ENCODE data around the gene DNAJC5. TPM values are rescaled to one million over a fixed set of nuclear protein-coding genes. Genes with fewer than 3 reads are reported as not detected.
A peak's percentile ranks its signal among the peaks of the same experiment; 100 is the strongest.

Gene DNAJC5
- total RNA-seq, 2 donors from 2014 or later: 67.6 to 89.1 TPM

DNA sequence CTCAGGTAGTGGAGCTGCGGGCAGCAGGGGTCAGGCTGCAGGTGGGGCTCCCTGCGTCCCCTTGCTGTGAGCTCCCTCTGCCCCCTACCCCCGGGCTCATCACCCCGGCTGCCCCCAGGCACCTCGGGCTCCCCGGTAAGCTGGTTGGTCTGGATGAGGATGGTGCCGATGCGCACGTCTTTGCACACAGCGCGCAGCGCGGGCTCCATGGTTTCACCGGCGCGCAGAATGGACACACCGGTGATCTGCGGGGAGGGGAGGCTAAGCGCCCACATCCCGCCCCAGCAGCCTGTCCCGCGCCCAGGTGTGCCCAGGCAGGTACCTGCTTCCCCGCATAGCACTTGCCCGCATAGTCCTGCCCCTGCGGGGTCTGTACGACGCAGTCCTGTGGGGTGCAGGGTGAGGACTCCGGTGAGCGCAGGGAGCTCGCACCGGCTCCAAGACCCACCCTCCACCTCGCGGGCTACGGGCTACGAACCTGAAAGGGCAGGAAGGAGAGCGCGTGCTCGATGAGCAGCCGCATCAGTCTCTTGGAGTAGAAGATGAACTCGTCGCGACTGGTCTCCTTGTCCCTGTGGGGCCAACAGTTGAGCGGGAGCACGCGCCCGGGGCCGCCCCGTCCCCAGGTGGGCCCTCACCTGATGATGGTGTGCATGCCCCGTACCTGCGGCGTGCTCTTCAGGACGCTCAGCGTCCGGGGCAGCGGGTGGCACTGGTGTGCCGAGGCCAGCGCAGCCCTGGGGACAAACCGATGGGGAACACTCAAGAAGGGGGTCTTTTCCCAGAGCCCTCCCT is 45.7 kb downstream of the DNAJC5 start:
- Mint-ChIP-seq H3K9me3 (no peaks in the 10 kb centered on the region), H3K27ac (peak overlapping the region in 1 of 2 donors; percentile 49), H3K4me3 (peak overlapping the region; percentile 55), H3K27me3 (no peaks in the 10 kb centered on the region), H3K4me1 (ENCODE audit: low read depth in 2 of 2) (peaks cover 14% of the 10 kb centered on the region in 2 donors), H3K36me3 (no peaks in the 10 kb centered on the region)
- ATAC-seq: no peak
- DNase-seq (ENCODE audit: low spot score): no peak

DNA sequence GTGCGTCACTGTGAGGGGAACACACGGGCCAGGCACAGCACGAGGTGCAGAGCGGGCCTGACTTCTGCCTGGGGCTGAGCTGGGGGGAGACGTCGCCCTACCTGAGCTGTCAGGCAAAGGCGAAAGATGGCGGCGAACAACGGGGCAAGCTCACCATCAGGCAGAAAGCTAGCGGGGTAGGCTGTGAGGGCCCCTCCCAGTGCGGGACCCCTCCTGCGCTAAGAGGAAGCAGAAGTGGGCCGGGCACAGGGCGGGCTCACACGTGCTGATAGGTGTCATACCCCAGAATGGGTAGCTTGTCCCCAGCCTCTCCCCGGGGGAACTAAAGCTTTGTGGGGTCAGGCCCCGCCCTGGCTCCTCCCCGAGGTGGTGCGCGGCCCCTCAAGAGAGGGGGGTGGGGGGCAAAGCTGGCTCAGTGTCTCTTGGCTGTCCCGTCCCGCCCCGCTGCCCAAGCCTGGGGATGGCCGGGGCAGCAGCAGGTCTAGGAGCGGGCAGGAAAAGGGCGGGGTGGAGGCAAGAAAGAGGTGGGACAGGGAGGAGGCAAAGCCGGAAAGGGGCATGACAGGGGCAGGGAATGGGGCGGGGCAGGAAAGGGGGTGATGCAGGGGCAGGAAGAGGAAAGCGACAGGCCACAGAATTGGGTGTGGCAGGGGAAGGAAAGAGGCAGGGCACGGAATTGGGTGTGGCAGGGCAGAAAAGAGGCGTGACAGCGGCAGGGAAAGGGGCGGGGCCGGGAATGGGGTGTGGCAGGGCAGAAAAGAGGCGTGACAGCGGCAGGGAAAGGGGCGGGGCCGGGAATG is 46.6 kb downstream of the DNAJC5 start:
- Mint-ChIP-seq H3K27ac (peak overlapping the region; percentile 49 to 70), H3K36me3 (no peaks in the 10 kb centered on the region), H3K27me3 (no peaks in the 10 kb centered on the region), H3K4me1 (ENCODE audit: low read depth in 2 of 2) (peaks cover 10 to 14% of the 10 kb centered on the region in 2 donors), H3K4me3 (peak overlapping the region; percentile 57), H3K9me3 (no peaks in the 10 kb centered on the region)
- DNase-seq (ENCODE audit: low spot score): peak; percentile 87
- peak; percentile 86 to 93 for ATAC-seq

DNA sequence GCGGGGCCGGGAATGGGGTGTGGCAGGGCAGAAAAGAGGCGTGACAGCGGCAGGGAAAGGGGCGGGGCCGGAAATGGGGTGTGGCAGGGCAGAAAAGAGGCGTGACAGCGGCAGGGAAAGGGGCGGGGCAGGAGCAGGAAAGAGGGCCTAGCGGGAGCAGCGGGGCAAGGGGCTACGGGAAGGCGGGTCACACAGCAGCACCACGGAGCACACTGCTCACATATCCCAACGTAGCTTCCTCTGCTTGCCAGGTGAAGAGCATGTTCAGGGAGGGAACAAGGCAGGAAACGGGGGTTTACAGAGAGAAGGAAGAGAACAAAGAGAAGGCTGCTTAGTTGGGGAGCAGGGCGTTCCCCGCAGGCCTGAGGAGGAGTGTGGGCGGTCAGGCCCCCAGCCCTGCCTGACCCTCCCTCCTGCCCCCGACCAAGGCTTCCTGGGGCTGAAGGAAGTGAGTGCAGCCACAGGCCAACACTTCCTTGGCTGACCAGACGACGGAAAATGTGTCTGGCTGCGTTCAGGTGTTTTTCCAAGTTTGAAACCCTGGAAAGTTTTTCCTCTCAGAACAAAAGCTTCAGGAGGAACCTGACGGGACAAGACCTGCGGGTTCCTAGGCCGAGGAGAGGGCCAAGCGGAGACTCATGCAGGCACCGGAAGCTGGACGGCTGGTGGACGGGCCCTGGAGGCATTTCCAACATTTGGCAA is 47.5 kb downstream of the DNAJC5 start:
- Mint-ChIP-seq H3K36me3 (no peaks in the 10 kb centered on the region), H3K4me1 (ENCODE audit: low read depth in 2 of 2) (peaks cover 16 to 20% of the 10 kb centered on the region in 2 donors), H3K27ac (peak overlapping the region; percentile 49 to 70), H3K4me3 (peak overlapping the region; percentile 63), H3K9me3 (no peaks in the 10 kb centered on the region), H3K27me3 (no peaks in the 10 kb centered on the region)
- ATAC-seq: no peak
- no peak for DNase-seq (ENCODE audit: low spot score)

DNA sequence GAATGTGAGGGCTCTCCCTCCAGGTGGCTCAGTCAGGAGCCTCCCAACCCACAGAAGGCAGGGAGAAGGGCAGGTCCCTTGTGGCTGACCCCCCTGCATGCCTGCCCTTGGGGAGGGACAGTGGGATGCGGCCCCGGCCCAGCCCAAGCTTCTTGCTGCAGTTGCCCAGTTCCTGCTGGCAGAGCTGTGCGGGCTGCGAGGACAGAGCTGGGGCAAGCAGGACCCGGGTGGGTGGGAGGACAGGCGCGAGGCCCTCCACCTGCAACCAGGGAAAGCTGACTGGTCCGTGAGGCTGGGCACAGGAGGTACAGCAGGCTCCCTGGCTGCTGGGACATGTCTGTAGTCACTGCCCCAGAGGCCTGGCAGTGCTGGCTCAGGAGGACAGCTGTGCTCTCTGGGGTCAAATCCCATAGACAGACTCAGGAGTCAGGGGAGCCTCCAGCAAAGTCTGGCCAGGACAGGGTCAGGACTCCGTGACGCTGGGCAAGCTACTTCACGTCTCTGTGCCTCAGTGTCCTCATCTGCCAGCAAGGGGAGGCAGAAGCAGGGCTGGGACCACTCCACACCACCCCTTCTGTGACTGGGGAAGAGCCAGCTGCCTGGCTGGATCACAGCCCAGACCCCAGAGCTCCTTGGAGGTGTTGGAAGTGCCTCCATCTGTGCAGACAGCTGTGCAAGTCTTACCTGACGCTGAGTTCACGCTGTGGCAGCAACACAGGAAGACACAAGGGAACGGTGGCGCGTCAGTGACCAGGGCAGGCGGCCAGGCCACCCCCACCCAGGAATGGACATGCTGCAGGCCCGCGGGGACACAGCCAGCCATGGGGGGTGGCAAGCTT is 48.3 kb downstream of the DNAJC5 start:
- H3K27ac Mint-ChIP-seq: no peak overlapping the region
- peaks cover 23 to 25% of the 10 kb centered on the region in 2 donors for H3K4me1 Mint-ChIP-seq (ENCODE audit: low read depth in 2 of 2)
- no peak overlapping the region for H3K4me3 Mint-ChIP-seq
- no peak for ATAC-seq
- H3K27me3 Mint-ChIP-seq: no peaks in the 10 kb centered on the region
- no peak for DNase-seq (ENCODE audit: low spot score)
- H3K9me3 Mint-ChIP-seq: no peaks in the 10 kb centered on the region
- no peaks in the 10 kb centered on the region for H3K36me3 Mint-ChIP-seq

DNA sequence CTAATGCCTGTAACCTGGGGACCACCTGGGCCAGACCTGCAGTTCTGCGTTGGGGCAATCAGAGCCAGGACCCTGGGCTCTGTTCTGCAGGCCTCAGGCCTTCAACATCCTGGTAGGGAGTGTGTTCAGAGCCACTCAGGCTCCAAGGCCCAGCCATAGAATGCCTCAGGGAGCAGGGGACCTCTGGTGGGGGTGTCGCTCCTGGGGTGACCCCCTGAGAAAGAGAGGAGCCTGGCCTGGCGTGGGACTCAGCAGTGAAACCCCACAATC is 48.8 kb downstream of the DNAJC5 start:
- no peaks in the 10 kb centered on the region for H3K9me3 Mint-ChIP-seq
- H3K4me3 Mint-ChIP-seq: no peak overlapping the region
- no peak overlapping the region for H3K27ac Mint-ChIP-seq
- H3K36me3 Mint-ChIP-seq: no peaks in the 10 kb centered on the region
- peaks cover 27 to 31% of the 10 kb centered on the region in 2 donors for H3K4me1 Mint-ChIP-seq (ENCODE audit: low read depth in 2 of 2)
- H3K27me3 Mint-ChIP-seq: no peaks in the 10 kb centered on the region
- no peak for DNase-seq (ENCODE audit: low spot score)
- ATAC-seq: no peak

DNA sequence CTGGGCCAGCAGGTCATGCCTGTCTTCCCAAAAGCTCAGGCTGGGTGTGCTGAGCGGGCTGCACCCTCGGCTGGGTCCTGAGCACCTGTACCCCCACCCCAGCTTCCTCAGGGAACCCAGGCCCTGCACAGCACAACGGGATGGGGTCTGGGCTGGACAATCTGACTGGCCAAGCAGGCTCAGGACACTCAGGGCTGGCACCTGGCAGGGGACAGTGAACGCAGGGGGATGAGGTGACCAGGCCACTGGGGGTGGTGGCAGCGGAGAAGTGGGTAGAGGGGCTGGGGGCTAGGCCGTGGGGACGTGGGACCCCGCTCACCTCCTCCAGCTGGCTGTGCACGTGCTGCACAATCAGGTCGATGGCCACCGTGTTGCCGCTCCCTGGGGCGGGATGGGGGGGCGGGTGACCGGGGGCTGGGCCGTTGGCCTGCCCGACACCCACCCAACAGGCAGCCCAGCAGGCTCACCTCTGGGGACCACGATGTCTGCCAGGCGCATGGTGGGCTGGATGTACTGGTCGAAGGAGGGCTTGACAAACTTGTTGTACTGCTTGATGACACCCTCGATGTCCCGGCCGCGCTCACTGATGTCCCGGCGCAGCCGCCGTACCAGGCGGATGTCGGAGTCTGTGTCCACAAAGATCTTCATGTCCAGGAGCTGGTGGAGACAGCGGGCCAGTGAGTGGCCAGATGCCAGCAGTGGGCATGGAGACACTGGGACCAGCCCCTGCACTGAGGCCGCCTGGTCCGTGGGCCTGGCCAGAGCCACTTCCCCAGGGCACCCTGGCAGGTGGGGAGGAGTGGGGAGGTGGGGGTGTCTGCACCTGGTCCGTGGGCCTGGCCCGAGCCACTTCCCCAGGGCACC is 49.4 kb downstream of the DNAJC5 start:
- no peaks in the 10 kb centered on the region for H3K9me3 Mint-ChIP-seq
- H3K27ac Mint-ChIP-seq: no peak overlapping the region
- H3K36me3 Mint-ChIP-seq: no peaks in the 10 kb centered on the region
- peaks cover 32 to 36% of the 10 kb centered on the region in 2 donors for H3K4me1 Mint-ChIP-seq (ENCODE audit: low read depth in 2 of 2)
- DNase-seq (ENCODE audit: low spot score) (no peak), ATAC-seq (no peak)
- no peak overlapping the region for H3K4me3 Mint-ChIP-seq
- H3K27me3 Mint-ChIP-seq: no peaks in the 10 kb centered on the region

DNA sequence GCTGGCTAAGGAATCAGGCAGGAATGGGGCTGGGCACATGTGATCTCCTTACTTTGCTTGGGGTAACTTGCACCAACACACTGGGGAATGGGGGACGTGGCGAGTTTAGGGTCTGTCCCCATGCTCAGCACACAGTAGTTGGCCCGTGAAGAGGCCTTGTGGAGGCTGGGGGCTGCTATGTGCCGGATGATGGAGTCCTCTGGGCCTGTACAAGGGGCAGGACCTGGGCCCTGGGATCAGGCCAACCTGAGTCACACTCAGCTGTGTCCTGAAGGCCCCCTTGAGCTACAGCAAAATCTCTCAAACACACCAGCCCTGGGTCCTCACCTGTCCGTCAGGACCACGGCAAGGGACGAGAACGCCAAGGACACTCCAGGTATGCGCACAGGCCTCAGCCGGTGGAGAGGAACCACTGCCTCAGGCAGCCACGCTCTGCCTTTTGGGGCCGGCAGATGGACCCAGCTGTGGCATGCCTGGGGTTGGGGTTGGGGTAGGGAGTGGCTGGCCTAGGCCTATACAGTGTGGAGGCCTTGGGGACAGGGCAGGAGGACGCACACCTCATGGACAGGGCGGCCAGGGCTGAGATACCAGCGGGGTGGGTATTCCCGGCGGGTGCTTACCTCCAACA is 50.2 kb downstream of the DNAJC5 start:
- H3K27me3 Mint-ChIP-seq: no peaks in the 10 kb centered on the region
- DNase-seq (ENCODE audit: low spot score) (no peak), ATAC-seq (no peak)
- H3K4me3 Mint-ChIP-seq: no peak overlapping the region
- no peaks in the 10 kb centered on the region for H3K9me3 Mint-ChIP-seq
- H3K4me1 Mint-ChIP-seq (ENCODE audit: low read depth in 2 of 2): peaks cover 36% of the 10 kb centered on the region in 2 donors
- no peaks in the 10 kb centered on the region for H3K36me3 Mint-ChIP-seq
- H3K27ac Mint-ChIP-seq: no peak overlapping the region

DNA sequence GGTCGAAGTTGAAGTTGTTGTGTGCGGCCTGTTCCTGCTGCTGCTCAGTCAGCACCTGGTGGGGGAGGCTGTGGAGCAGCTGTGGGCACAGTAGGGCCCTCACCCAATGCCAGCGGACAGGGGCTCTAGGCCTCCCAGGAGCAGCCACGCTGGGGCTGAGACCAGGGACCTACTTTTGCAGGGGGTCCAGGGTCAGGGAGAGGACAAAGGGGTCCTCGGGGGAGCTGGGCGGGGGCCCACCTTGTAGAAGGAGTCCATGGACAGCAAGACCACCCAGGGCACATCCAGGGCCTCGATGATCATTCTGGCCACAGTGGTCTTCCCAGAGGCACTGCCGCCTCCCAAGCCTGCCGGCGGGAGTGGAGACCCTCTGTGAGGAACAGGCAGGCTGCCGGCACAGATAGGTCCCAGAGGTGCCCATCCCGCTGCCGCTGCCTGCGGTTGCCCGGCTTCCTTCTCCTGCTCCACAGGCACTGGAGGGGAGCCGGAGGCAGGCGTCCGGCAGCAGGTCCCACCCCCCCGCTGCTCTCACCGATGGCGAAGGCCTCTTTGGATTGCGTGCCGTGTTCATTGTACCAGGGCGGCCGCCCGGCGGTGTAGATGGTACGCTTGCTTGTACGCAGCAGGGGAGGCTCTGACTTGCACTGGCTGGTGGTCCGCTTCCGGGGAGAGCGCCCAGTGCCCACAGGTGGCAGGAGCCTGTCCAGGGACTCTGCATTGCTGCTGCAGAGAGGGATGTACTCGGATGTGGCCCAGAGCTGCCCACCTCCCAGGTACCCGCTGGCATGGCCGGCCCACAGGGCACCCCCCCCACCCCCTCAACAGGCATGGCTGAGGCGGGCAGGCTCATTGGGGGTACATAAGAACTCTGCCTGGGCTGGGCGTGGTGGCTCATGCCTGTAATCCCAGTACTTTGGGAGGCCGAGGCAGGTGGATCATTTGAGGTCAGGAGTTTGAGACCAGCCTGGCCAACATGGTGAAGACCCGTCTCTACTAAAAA is 51.3 kb downstream of the DNAJC5 start:
- Mint-ChIP-seq H3K9me3 (no peaks in the 10 kb centered on the region), H3K27ac (no peak overlapping the region), H3K36me3 (no peaks in the 10 kb centered on the region), H3K27me3 (no peaks in the 10 kb centered on the region), H3K4me1 (ENCODE audit: low read depth in 2 of 2) (peaks cover 32 to 33% of the 10 kb centered on the region in 2 donors), H3K4me3 (no peak overlapping the region)
- no peak for ATAC-seq
- no peak for DNase-seq (ENCODE audit: low spot score)

DNA sequence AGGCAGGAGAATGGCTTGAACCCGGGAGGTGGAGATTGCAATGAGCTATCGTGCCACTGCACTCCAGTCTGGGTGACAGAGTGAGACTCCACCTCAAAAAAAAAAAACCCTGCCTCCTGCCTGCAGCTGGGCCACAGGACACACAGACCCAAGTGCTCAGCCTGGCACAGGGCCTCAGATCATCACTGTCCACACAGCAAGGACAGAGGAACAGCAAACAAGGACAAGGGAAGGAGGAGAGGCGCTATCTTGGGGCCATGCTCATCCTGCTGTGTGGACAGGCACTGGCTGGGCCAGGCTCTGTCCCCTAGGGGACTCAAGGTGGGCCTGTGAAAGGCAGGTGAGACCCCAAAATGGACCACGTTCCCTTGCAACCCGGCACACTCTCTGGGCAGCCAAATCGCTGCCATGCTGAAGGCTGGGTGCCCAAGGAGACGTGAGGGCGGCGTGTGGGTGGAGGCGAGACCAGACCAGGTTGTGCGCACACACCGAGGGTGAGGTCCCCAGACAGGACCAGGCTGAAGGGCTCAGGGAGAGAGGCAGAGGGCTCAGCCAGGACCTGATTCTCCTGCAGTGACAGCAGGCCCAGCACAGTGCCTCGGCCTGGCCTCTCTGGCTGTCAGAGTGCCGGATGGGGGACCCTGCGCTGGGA is 52.2 kb downstream of the DNAJC5 start:
- Mint-ChIP-seq H3K27ac (no peak overlapping the region), H3K36me3 (no peaks in the 10 kb centered on the region), H3K9me3 (no peaks in the 10 kb centered on the region), H3K27me3 (no peaks in the 10 kb centered on the region), H3K4me3 (no peak overlapping the region), H3K4me1 (ENCODE audit: low read depth in 2 of 2) (peaks cover 26 to 28% of the 10 kb centered on the region in 2 donors)
- ATAC-seq (no peak), DNase-seq (ENCODE audit: low spot score) (no peak)

DNA sequence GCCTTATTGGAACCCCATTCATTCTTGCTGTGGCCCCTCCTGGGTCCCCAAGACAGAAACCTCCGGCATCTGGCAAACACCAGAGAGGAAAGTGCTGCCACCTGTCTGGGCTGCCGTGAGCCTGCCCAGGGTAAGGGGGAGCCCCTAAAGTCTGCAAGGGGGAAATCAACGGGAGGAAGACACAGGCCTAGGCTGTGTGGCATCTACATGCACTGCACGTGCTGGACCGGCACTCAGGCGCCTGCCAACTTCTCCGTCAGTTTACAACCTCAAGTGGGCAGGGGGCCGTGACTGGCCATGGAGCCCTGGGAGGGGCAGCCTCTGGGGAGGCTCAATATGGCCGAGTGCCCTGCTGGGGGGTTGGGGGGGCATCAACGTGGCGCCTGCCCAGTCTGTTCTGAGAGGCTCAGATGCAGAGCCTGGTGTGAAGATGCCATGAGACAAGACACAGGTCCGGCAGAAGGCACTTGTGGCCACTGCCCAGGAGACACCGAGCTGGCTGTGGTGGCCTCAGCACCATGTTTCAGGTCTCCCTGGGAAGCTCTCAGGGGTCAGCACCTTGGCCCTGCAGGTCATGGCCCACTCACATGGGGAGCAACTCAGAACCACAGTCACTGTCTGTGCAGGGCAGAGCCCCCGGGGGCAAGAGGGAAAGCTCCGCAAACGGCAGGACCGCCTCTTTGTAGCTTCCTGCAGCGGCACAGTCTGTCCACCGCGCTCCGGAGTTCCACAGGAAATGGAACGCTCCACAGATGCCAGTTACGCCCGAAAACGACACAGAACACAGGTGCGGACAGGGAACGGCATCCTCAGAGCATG is 52.9 kb downstream of the DNAJC5 start:
- Mint-ChIP-seq H3K36me3 (no peaks in the 10 kb centered on the region), H3K27me3 (no peaks in the 10 kb centered on the region), H3K4me1 (ENCODE audit: low read depth in 2 of 2) (peaks cover 23 to 26% of the 10 kb centered on the region in 2 donors), H3K9me3 (no peaks in the 10 kb centered on the region), H3K4me3 (peak overlapping the region; percentile 78), H3K27ac (peak overlapping the region; percentile 63 to 85)
- ATAC-seq (no peak), DNase-seq (ENCODE audit: low spot score) (no peak)

Measured in natural killer cell treated with Interleukin-12 subunit alpha and Interleukin-12 subunit beta and Interleukin-15 and Interleukin-18, amount 100 ng/mL, for 72 hours (primary cell).